HCT116 (cell line): ENCODE data around the gene VMO1. TPM values are rescaled to one million over a fixed set of nuclear protein-coding genes. Genes with fewer than 3 reads are reported as not detected.

Experiments used
- ATAC-seq: fragments of 200-7000 bp; cut with Tn5 transposase; 2 replicates; pipeline ENCODE4 v1.9.1; 2020; ENCODE audit warnings: mild to moderate bottlenecking, moderate library complexity
- BruUV-seq: library from RNA; stranded (reverse); fragments of 400-500 nt; replicated peaks from 2 replicates; lab custom pipeline; 2021; lab: Mats Ljungman, UMichigan
- CTCF ChIA-PET: fragments of 300-600 bp; sonication (Branson Sonifier 250); formaldehyde crosslinking; loops from one replicate; lab custom pipeline; 2021; ENCODE audit warnings: antibody characterized with exemption; lab: Charles Lee
- POLR2A ChIA-PET: fragments of 300-600, 350-600 bp; sonication (Branson Sonifier 250); formaldehyde crosslinking; loops from one replicate; lab custom pipeline; 2021; ENCODE audit warnings: antibody characterized with exemption; lab: Charles Lee
- RAD21 ChIA-PET, 2 experiments: fragments of 300-600 bp; sonication (Branson Sonifier 250); formaldehyde crosslinking; loops; one replicate each; lab custom pipeline; 2023; ENCODE audit warnings: low total read pairs in 2 of 2; ENCODE audit not compliant: uncharacterized antibody in 2 of 2, unreplicated experiment in 2 of 2, low non-redundant PET in 1 of 2; lab: Charles Lee
- DNase-seq: peaks from one replicate; pipeline ENCODE4 v3.0.0-alpha.2; 2010; ENCODE audit warnings: low read depth, low spot score
- H2AFZ ChIP-seq: fragments of 200-600 bp; shearing (Covaris generic), sonication (generic); 2 replicates; pipeline ENCODE4 v1.6.1; 2017; ENCODE audit warnings: low read depth, mixed run types, mixed read lengths, antibody characterized with exemption, low read length; ENCODE audit not compliant: poor library complexity, severe bottlenecking
- H3K27ac ChIP-seq: 2 replicates; pipeline ENCODE4 v1.5.1; 2012; ENCODE audit warnings: low read depth, low read length
- H3K27me3 ChIP-seq: fragments of 200-600 bp; sonication (generic); 2 replicates; pipeline ENCODE4 v1.6.1; 2016; ENCODE audit warnings: mixed run types, low read length, mixed read lengths; ENCODE audit not compliant: insufficient read depth
- H3K36me3 ChIP-seq, 2 experiments: fragments of 200-500 bp in 1 of 2; fragments of 200-600 bp in 1 of 2; sonication (Bioruptor generic) in 1 of 2; sonication (generic) in 1 of 2; 2 replicates each; pipeline versions ENCODE4 v1.5.1 to v1.6.1; 2014 to 2016; ENCODE audit warnings: low read length in 2 of 2, inconsistent platforms in 1 of 2, mixed read lengths in 1 of 2, mixed run types in 1 of 2; ENCODE audit not compliant: insufficient read depth in 2 of 2, control insufficient read depth in 1 of 2
- H3K4me1 ChIP-seq, 2 experiments: fragments of 200-600 bp in 1 of 2; sonication (generic) in 1 of 2; 2 replicates each; pipeline versions ENCODE4 v1.5.1 to v1.6.1; 2012 to 2017; ENCODE audit warnings: low read length in 2 of 2, inconsistent platforms in 1 of 2, mild to moderate bottlenecking in 1 of 2, mixed read lengths in 1 of 2, mixed run types in 1 of 2, moderate library complexity in 1 of 2; ENCODE audit not compliant: insufficient read depth in 2 of 2, control insufficient read depth in 1 of 2
- H3K4me2 ChIP-seq: fragments of 200-600 bp; sonication (generic); 2 replicates; pipeline ENCODE4 v1.6.1; 2017; ENCODE audit warnings: mixed run types, low read length, mixed read lengths
- H3K4me3 ChIP-seq, 2 experiments: fragments of 200-600 bp in 1 of 2; sonication (generic) in 1 of 2; replicated peaks in 1 of 2; 2 replicates each; pipeline ENCODE4 v1.5.1; 2011 to 2016; ENCODE audit warnings: low read length in 2 of 2, control low read depth in 1 of 2, low read depth in 1 of 2, mild to moderate bottlenecking in 1 of 2, mixed read lengths in 1 of 2, mixed run types in 1 of 2
- H3K79me2 ChIP-seq: fragments of 200-600 bp; sonication (generic); 2 replicates; pipeline ENCODE4 v1.6.1; 2017; ENCODE audit warnings: mild to moderate bottlenecking, mixed run types, low read length, moderate library complexity, mixed read lengths; ENCODE audit not compliant: insufficient read depth
- H3K9ac ChIP-seq: fragments of 200-600 bp; sonication (generic); 2 replicates; pipeline ENCODE4 v1.6.1; 2016; ENCODE audit warnings: low read length, mixed read lengths
- H3K9me2 ChIP-seq: fragments of 200-600 bp; sonication (generic), shearing (Covaris generic); 2 replicates; pipeline ENCODE4 v1.6.1; 2017; ENCODE audit warnings: mixed run types, mild to moderate bottlenecking, moderate library complexity; ENCODE audit not compliant: insufficient read depth
- H3K9me3 ChIP-seq, 2 experiments: fragments of 200-500 bp in 1 of 2; fragments of 200-600 bp in 1 of 2; sonication (Bioruptor generic) in 1 of 2; sonication (generic) in 1 of 2; 2 replicates each; pipeline ENCODE4 v1.6.1; 2014 to 2017; ENCODE audit warnings: low read length in 2 of 2, mixed read lengths in 2 of 2, inconsistent platforms in 1 of 2, low read depth in 1 of 2, mild to moderate bottlenecking in 1 of 2, mixed run types in 1 of 2, moderate library complexity in 1 of 2; ENCODE audit not compliant: control insufficient read depth in 1 of 2, insufficient read depth in 1 of 2
- H4K20me1 ChIP-seq: fragments of 200-600 bp; sonication (generic), shearing (Covaris generic); 2 replicates; pipeline ENCODE4 v1.6.1; 2017; ENCODE audit warnings: mixed run types, mild to moderate bottlenecking, moderate library complexity; ENCODE audit not compliant: insufficient read depth
- ATF3 ChIP-seq: IDR thresholded peaks from 2 replicates; pipeline ENCODE4 v1.6.1; 2012
- CBX3 ChIP-seq: IDR thresholded peaks from 2 replicates; pipeline ENCODE4 v1.6.1; 2012; ENCODE audit warnings: low read depth
- CEBPB ChIP-seq: IDR thresholded peaks from 2 replicates; pipeline ENCODE4 v1.6.1; 2012; ENCODE audit warnings: low read depth
- FOSL1 ChIP-seq: IDR thresholded peaks from 2 replicates; pipeline ENCODE4 v1.6.1; 2012; ENCODE audit warnings: low read depth
- REST ChIP-seq: IDR thresholded peaks from 2 replicates; pipeline ENCODE4 v1.6.1; 2012; ENCODE audit warnings: low read depth
- SIN3A ChIP-seq: IDR thresholded peaks from 2 replicates; pipeline ENCODE4 v1.6.1; 2012; ENCODE audit warnings: low read depth
- SP1 ChIP-seq: IDR thresholded peaks from 2 replicates; pipeline ENCODE4 v1.6.1; 2012; ENCODE audit warnings: low read depth
- SRF ChIP-seq: IDR thresholded peaks from 2 replicates; pipeline ENCODE4 v1.6.1; 2012; ENCODE audit warnings: low read depth
- TCF7L2 ChIP-seq: IDR thresholded peaks from 2 replicates; pipeline ENCODE4 v1.7.0; 2011; ENCODE audit warnings: borderline replicate concordance, inconsistent platforms; ENCODE audit not compliant: insufficient read depth, insufficient read length; ENCODE audit errors: extremely low read depth
- YY1 ChIP-seq: IDR thresholded peaks from 2 replicates; pipeline ENCODE4 v1.6.1; 2011; ENCODE audit warnings: low read length, low read depth, moderate library complexity, mild to moderate bottlenecking; ENCODE audit not compliant: insufficient replicate concordance; ENCODE audit errors: extremely low read depth
- intact Hi-C: fragments of 100-400 bp; cut with micrococcal nuclease; formaldehyde crosslinking; loops from 2 replicates; pipeline ENCODE4 v1.10.0; 2022
- total RNA-seq: library from RNA; stranded (reverse); gene quantifications from one replicate; pipeline ENCODE4 v1.2.1, GENCODE V29; 2021; ENCODE audit not compliant: unreplicated experiment

Gene VMO1
- total RNA-seq, 1 experiment from 2014 or later, result 0.76 TPM

GRCh38 chr17:4788159-4788806 is 2.1 kb upstream of the VMO1 start:
- Histone ChIP-seq H3K27me3 (no peaks in the 10 kb centered on the region), H3K4me3 (peak overlapping the region in 1 of 2 experiments; percentile 66; a peak in 1 of 4 replicates), H2AFZ (no peak overlapping the region), H3K4me1 (peaks cover 25 to 36% of the 10 kb centered on the region in 2 experiments), H3K9me2 (no peaks in the 10 kb centered on the region), H3K4me2 (peak overlapping the region; percentile 92), H3K36me3 (no peaks in the 10 kb centered on the region), H3K27ac (0 out of 2 replicates have a peak overlapping the region, but pooled peaks have one; percentile 98), H4K20me1 (no peaks in the 10 kb centered on the region), H3K9me3 (no peaks in the 10 kb centered on the region), H3K9ac (peak overlapping the region; percentile 79; the same call in 1 of the 2 replicates), H3K79me2 (peaks cover 8% of the 10 kb centered on the region; the same call in 1 of the 2 replicates)
- CTCF ChIA-PET, result interaction anchor here (1.0 to 3.6 kb wide), 3 partner anchors 10 to 93 kb away, joined by 3 to 19 read pairs (median 3); no protein-coding TSS in a partner anchor
- BruUV-seq, result no TSS peak
- ATAC-seq (no peak), DNase-seq (no peak)
- no peak for TF ChIP-seq YY1
- TF ChIP-seq SRF, result no peak
- no peak for TF ChIP-seq SP1
- TF ChIP-seq REST, result no peak
- no peak for TF ChIP-seq TCF7L2
- TF ChIP-seq SIN3A, result no peak
- TF ChIP-seq FOSL1, result no peak
- TF ChIP-seq ATF3, result no peak
- no peak for TF ChIP-seq CBX3
- TF ChIP-seq CEBPB, result no peak
- RAD21 ChIA-PET, result no interaction called here
- POLR2A ChIA-PET, result no interaction called here
- intact Hi-C loops, result no loop called here
